HepG2 (cell line): Measurements from ENCODE around the gene MRPL3.

Experiments
- CTCF ChIP-seq: sonication (generic); formaldehyde crosslinking; IDR thresholded peaks from 2 replicates; pipeline ENCODE4 v1.5.0; 2020; ENCODE audit warnings: mild to moderate bottlenecking, missing genetic modification reagents, moderate library complexity
- EP300 ChIP-seq, 3 experiments: sonication (generic) in 1 of 3; formaldehyde crosslinking in 1 of 3; IDR thresholded peaks; 2 replicates each; pipeline versions ENCODE4 v1.5.1 to v1.6.1; 2011 to 2020; ENCODE audit warnings: low read depth in 2 of 3, low read length in 2 of 3, borderline replicate concordance in 1 of 3, improper control_type of control experiment in 1 of 3, mild to moderate bottlenecking in 1 of 3, missing genetic modification reagents in 1 of 3, moderate library complexity in 1 of 3
- ETV6 ChIP-seq: sonication (generic); formaldehyde crosslinking; conservative IDR thresholded peaks from 2 replicates; pipeline ENCODE4 v1.4.0; 2020; ENCODE audit warnings: missing genetic modification reagents
- MTA3 ChIP-seq: sonication (generic); formaldehyde crosslinking; IDR thresholded peaks from 2 replicates; pipeline ENCODE4 v1.4.0; 2020; ENCODE audit warnings: missing genetic modification reagents
- NFKBIZ ChIP-seq: IDR thresholded peaks from 2 replicates; pipeline ENCODE4 v1.6.1; 2018; ENCODE audit warnings: missing genetic modification reagents, missing compliant biosample characterization
- SNAPC2 ChIP-seq: sonication (generic); formaldehyde crosslinking; IDR thresholded peaks from 2 replicates; pipeline ENCODE4 v1.8.1; 2022; ENCODE audit warnings: mild to moderate bottlenecking, missing genetic modification reagents
- TEAD3 ChIP-seq: optimal IDR thresholded peaks from 2 replicates; pipeline ENCODE3; 2016; ENCODE audit warnings: borderline replicate concordance
- ZNF12 ChIP-seq: sonication (generic); formaldehyde crosslinking; IDR thresholded peaks from 2 replicates; pipeline ENCODE4 v1.5.0; 2020; ENCODE audit warnings: missing genetic modification reagents
- ZNF274 ChIP-seq: sonication (generic); formaldehyde crosslinking; IDR thresholded peaks from 2 replicates; pipeline ENCODE4 v1.5.1; 2020; ENCODE audit warnings: mild to moderate bottlenecking, missing genetic modification reagents
- ZNF660 ChIP-seq: sonication (generic); formaldehyde crosslinking; IDR thresholded peaks from 2 replicates; pipeline ENCODE4 v1.5.1; 2020; ENCODE audit warnings: mild to moderate bottlenecking, low read depth, missing genetic modification reagents, borderline replicate concordance
- TF ChIP-seq, protein P1 (sequence below): sonication (generic); formaldehyde crosslinking; IDR thresholded peaks from 2 replicates; pipeline ENCODE4 v1.8.1; 2022; ENCODE audit warnings: mild to moderate bottlenecking, missing genetic modification reagents
- TF ChIP-seq, protein P2 (sequence below): sonication (generic); formaldehyde crosslinking; IDR thresholded peaks from 2 replicates; pipeline ENCODE4 v1.9.0; 2021; ENCODE audit warnings: missing genetic modification reagents, borderline replicate concordance

DNA sequence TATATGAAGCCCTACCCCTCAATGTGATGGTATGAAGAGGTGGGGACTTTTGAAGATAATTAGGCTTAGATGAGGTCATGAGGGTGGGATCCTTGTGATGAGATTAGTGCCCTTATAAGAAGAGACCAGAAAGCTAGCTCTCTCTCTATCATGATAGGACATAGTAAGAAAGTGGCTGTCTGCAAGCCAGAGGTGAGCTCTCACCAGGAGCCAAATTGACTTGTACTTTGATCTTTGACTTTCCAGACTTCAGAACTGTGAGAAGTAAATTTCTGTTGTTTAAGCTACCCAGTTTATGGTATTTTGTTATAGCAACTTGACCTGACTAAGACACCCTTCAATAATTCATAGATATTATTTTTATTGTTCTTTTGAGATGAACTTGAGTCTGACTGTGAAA lies 29.9 kb upstream of the MRPL3 start:
- TF ChIP-seq TEAD3 (no peak), ZNF660 (no peak), ZNF12 (CRISPR knock-in tag) (no peak), MTA3 (CRISPR knock-in tag) (no peak), ZNF274 (CRISPR knock-in tag) (no peak), SNAPC2 (CRISPR knock-in tag) (no peak), EP300 (IDR thresholded peaks at IDR 0.05; ENCODE audit: low read depth in 2 of 2, low read length in 2 of 2) (no peak), EP300 (CRISPR knock-in tag; IDR thresholded peaks at IDR 0.05; ENCODE audit: borderline replicate concordance) (no peak), CTCF (CRISPR knock-in tag) (no peak), ETV6 (CRISPR knock-in tag) (no peak), NFKBIZ (CRISPR knock-in tag) (no peak)
- TF ChIP-seq, protein P1, sequence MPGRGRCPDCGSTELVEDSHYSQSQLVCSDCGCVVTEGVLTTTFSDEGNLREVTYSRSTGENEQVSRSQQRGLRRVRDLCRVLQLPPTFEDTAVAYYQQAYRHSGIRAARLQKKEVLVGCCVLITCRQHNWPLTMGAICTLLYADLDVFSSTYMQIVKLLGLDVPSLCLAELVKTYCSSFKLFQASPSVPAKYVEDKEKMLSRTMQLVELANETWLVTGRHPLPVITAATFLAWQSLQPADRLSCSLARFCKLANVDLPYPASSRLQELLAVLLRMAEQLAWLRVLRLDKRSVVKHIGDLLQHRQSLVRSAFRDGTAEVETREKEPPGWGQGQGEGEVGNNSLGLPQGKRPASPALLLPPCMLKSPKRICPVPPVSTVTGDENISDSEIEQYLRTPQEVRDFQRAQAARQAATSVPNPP: no peak
- TF ChIP-seq, protein P2, sequence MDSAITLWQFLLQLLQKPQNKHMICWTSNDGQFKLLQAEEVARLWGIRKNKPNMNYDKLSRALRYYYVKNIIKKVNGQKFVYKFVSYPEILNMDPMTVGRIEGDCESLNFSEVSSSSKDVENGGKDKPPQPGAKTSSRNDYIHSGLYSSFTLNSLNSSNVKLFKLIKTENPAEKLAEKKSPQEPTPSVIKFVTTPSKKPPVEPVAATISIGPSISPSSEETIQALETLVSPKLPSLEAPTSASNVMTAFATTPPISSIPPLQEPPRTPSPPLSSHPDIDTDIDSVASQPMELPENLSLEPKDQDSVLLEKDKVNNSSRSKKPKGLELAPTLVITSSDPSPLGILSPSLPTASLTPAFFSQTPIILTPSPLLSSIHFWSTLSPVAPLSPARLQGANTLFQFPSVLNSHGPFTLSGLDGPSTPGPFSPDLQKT (CRISPR knock-in tag): no peak
